ENCODE data around the gene DDX59.
"Not testable (repeated sequence)": the region's sequence is repeated elsewhere in the genome, so short reads cannot be mapped to it uniquely, and the experiment has no call there.

DDX59 gene

GRCh38 chr1:200670242-200671118 is 773 bp upstream of the DDX59 start:
- DNase-seq (ENCODE audit: low read depth in 2 of 2): peak in 1 of 2 donors; percentile 3

- no peak for DNase-seq (ENCODE audit: low read depth in 2 of 2)
Measured at GRCh38 chr1:200668514-200669313, 993 bp downstream of the DDX59 start.

GRCh38 chr1:200666309-200666708 is 3.4 kb downstream of the DDX59 start:
- no peak for DNase-seq (ENCODE audit: low read depth in 2 of 2)

GRCh38 chr1:200665861-200666260 is 3.8 kb downstream of the DDX59 start:
- DNase-seq (ENCODE audit: low read depth in 2 of 2): no peak

- DNase-seq (ENCODE audit: low read depth in 2 of 2): no peak
Measured at GRCh38 chr1:200660719-200661118, 9.0 kb downstream of the DDX59 start.

GRCh38 chr1:200659269-200659668 is 10.4 kb downstream of the DDX59 start:
- DNase-seq (ENCODE audit: low read depth in 2 of 2): no peak

- no peak for DNase-seq (ENCODE audit: low read depth in 2 of 2)
Measured at GRCh38 chr1:200658037-200658818, 11.5 kb downstream of the DDX59 start.

GRCh38 chr1:200654660-200655059 is 15.0 kb downstream of the DDX59 start:
- DNase-seq (ENCODE audit: low read depth in 2 of 2): no peak

- no peak for DNase-seq (ENCODE audit: low read depth in 2 of 2)
Measured at GRCh38 chr1:200653022-200653462, 16.7 kb downstream of the DDX59 start.

- no peak for DNase-seq (ENCODE audit: low read depth in 2 of 2)
Measured at GRCh38 chr1:200652378-200652777, 17.3 kb downstream of the DDX59 start.

GRCh38 chr1:200646515-200646914 is 23.2 kb downstream of the DDX59 start:
- no peak for DNase-seq (ENCODE audit: low read depth in 2 of 2)

- DNase-seq (ENCODE audit: low read depth in 2 of 2): no peak
Measured at GRCh38 chr1:200644021-200644420, 25.7 kb downstream of the DDX59 start.

- no peak for DNase-seq (ENCODE audit: low read depth in 2 of 2)
Measured at GRCh38 chr1:200642481-200642880, 27.2 kb downstream of the DDX59 start.

- DNase-seq (ENCODE audit: low read depth in 2 of 2): no peak
Measured at GRCh38 chr1:200640963-200641401, 28.7 kb downstream of the DDX59 start.

GRCh38 chr1:200640373-200640962 is 29.2 kb downstream of the DDX59 start:
- no peak for DNase-seq (ENCODE audit: low read depth in 2 of 2)

GRCh38 chr1:200638073-200638472 is 31.6 kb downstream of the DDX59 start:
- DNase-seq (ENCODE audit: low read depth in 2 of 2): no peak

- no peak for DNase-seq (ENCODE audit: low read depth in 2 of 2)
Measured at GRCh38 chr1:200636681-200637080, 33.0 kb downstream of the DDX59 start.

GRCh38 chr1:200634261-200635122 is 35.2 kb downstream of the DDX59 start:
- no peak for DNase-seq (ENCODE audit: low read depth in 2 of 2)

- no peak for DNase-seq (ENCODE audit: low read depth in 2 of 2)
Measured at GRCh38 chr1:200631375-200631774, 38.3 kb downstream of the DDX59 start.

GRCh38 chr1:200630515-200630899 is 39.2 kb downstream of the DDX59 start:
- not testable (repeated sequence) for DNase-seq (ENCODE audit: low read depth in 2 of 2)

All from activated CD4-positive, alpha-beta T cell treated with anti-CD3 and anti-CD28 coated beads for 24 hours (primary cell).